Suprapubic skin (tissue), 3 donors: ENCODE results near the gene WWTR1.

Experiments used
- POLR2AphosphoS5 ChIP-seq, 3 donors: sonication (generic); formaldehyde crosslinking; IDR thresholded peaks; one replicate each; pipeline ENCODE4 v1.6.1; 2017; ENCODE audit warnings: antibody characterized with exemption in 3 of 3
- TF ChIP-seq, protein P1 (sequence below), 2 donors: fragments of 200-600 bp in 1 of 2; fragments of 450-650 bp in 1 of 2; sonication (generic) in 1 of 2; IDR thresholded peaks; one replicate each; pipeline ENCODE4 v1.5.1; 2016 to 2019; ENCODE audit warnings: antibody characterized with exemption in 2 of 2, mild to moderate bottlenecking in 1 of 2, moderate library complexity in 1 of 2

DNA sequence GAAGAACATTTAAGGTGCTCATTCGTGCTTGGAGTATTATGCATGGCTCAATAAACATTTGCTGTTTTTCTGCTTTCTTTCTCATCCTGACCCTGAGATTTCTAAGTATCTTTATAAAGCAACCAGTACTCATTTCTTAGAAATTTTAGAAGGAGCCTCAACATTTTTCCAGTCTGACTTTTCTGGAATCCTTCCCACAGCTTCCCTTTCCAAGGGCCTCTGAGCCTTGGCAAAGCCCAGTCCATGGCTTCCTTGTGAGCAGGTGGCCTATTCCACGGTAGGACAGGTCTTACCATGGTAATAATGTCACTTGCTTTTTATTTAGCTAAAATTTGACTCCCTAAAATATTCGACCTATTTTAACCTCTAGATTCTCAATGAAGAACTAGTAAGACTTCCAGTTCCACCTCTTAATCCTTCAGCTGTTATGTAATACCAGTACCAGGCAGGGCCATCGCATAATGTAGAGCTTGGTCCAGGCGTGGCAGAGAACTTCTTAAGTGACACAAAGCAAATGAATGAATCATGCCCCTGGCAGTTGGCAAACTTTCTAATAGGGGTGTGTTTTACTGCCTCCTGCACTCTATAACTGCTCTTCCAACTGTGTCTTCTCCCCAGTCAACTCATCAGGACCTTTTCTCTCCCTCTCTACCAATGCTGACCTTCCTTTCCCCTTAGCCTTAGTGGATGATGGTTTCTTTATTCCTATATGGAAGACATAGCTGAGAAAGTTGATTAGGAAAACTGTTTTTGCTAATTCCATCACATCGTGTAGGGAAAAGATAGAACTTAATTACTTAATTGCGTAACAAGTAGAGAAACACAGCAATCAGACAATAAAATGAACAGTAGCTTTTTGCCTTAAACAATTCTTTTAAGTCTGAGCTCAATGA is 184.2 kb downstream of the WWTR1 start:
- TF ChIP-seq, protein P1, sequence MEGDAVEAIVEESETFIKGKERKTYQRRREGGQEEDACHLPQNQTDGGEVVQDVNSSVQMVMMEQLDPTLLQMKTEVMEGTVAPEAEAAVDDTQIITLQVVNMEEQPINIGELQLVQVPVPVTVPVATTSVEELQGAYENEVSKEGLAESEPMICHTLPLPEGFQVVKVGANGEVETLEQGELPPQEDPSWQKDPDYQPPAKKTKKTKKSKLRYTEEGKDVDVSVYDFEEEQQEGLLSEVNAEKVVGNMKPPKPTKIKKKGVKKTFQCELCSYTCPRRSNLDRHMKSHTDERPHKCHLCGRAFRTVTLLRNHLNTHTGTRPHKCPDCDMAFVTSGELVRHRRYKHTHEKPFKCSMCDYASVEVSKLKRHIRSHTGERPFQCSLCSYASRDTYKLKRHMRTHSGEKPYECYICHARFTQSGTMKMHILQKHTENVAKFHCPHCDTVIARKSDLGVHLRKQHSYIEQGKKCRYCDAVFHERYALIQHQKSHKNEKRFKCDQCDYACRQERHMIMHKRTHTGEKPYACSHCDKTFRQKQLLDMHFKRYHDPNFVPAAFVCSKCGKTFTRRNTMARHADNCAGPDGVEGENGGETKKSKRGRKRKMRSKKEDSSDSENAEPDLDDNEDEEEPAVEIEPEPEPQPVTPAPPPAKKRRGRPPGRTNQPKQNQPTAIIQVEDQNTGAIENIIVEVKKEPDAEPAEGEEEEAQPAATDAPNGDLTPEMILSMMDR (IDR thresholded peaks at IDR 0.05) = no peak
- peak in 1 of 3 donors; percentile 25 for TF ChIP-seq POLR2AphosphoS5 (IDR thresholded peaks at IDR 0.05)
